IMR-90 (cell line): ENCODE data around the gene GMPR. TPM values are rescaled to one million over a fixed set of nuclear protein-coding genes. Genes with fewer than 3 reads are reported as not detected.

Experiments
- ATAC-seq: fragments of 200-7000 bp; cut with Tn5 transposase; 2 replicates; pipeline ENCODE4 v1.9.1; 2020; ENCODE audit warnings: low read depth, mild to moderate bottlenecking, moderate library complexity
- BruUV-seq: library from RNA; stranded (reverse); fragments of 400-500 nt; replicated peaks from 2 replicates; lab custom pipeline; 2021; lab: Mats Ljungman, UMichigan
- CTCF ChIA-PET: fragments of 300-600 bp; formaldehyde crosslinking; extraction: SDS; loops from one replicate; lab custom pipeline; 2021; ENCODE audit warnings: antibody characterized with exemption; lab: Yijun Ruan, JAX
- POLR2A ChIA-PET: fragments of 300-600 bp; sonication (Branson Sonifier 250); formaldehyde crosslinking; loops from one replicate; lab custom pipeline; 2022; ENCODE audit warnings: antibody characterized with exemption; ENCODE audit not compliant: unreplicated experiment; lab: Charles Lee
- DNase-seq: peaks from one replicate; pipeline ENCODE4 v3.0.0; 2013
- H2AFZ ChIP-seq: replicated peaks from 2 replicates; pipeline ENCODE3; 2013; ENCODE audit warnings: low read length, mild to moderate bottlenecking; ENCODE audit not compliant: poor library complexity
- H2AK5ac ChIP-seq: 2 replicates; pipeline ENCODE4 v1.6.1; 2013; ENCODE audit warnings: low read depth, low read length, inconsistent platforms
- H2AK9ac ChIP-seq: replicated peaks from 2 replicates; pipeline ENCODE3; 2013; ENCODE audit warnings: mild to moderate bottlenecking, low read depth, low read length, moderate library complexity; ENCODE audit not compliant: poor library complexity
- H2BK120ac ChIP-seq: 2 replicates; pipeline ENCODE4 v1.6.1; 2013; ENCODE audit warnings: low read depth, low read length, inconsistent platforms
- H2BK15ac ChIP-seq: 3 replicates; pipeline ENCODE4 v1.6.1; 2013; ENCODE audit warnings: low read depth, low read length, inconsistent platforms
- H2BK20ac ChIP-seq: 2 replicates; pipeline ENCODE4 v1.6.1; 2013; ENCODE audit warnings: low read depth, mild to moderate bottlenecking, inconsistent platforms, low read length, moderate library complexity
- H2BK5ac ChIP-seq: 2 replicates; pipeline ENCODE4 v1.6.1; 2013; ENCODE audit warnings: mild to moderate bottlenecking, low read depth, low read length, inconsistent platforms; ENCODE audit not compliant: poor library complexity, severe bottlenecking
- H3K14ac ChIP-seq: replicated peaks from 2 replicates; pipeline ENCODE4 v1.6.1; 2013; ENCODE audit warnings: low read depth, low read length, inconsistent platforms
- H3K18ac ChIP-seq: 2 replicates; pipeline ENCODE4 v1.6.1; 2013; ENCODE audit warnings: low read depth, low read length, control low read depth
- H3K23ac ChIP-seq: 2 replicates; pipeline ENCODE4 v1.6.1; 2013; ENCODE audit warnings: low read depth, low read length, inconsistent platforms
- H3K27ac ChIP-seq: 2 replicates; pipeline ENCODE4 v1.5.1; 2013; ENCODE audit warnings: mild to moderate bottlenecking, control low read depth, low read length; ENCODE audit not compliant: insufficient read depth
- H3K27me3 ChIP-seq: 2 replicates; pipeline ENCODE4 v1.6.1; 2013; ENCODE audit warnings: low read length; ENCODE audit not compliant: control insufficient read depth, insufficient read depth
- H3K36me3 ChIP-seq: 2 replicates; pipeline ENCODE4 v1.6.1; 2013; ENCODE audit warnings: low read length, mixed read lengths; ENCODE audit not compliant: control insufficient read depth, insufficient read depth
- H3K4ac ChIP-seq: 2 replicates; pipeline ENCODE4 v1.6.1; 2013; ENCODE audit warnings: low read depth, low read length, inconsistent platforms
- H3K4me1 ChIP-seq: 2 replicates; pipeline ENCODE4 v1.6.1; 2013; ENCODE audit warnings: low read length, mixed read lengths; ENCODE audit not compliant: control insufficient read depth, insufficient read depth
- H3K4me2 ChIP-seq: 2 replicates; pipeline ENCODE4 v1.6.1; 2013; ENCODE audit warnings: low read depth, mild to moderate bottlenecking, control low read depth, low read length, moderate library complexity
- H3K4me3 ChIP-seq: 2 replicates; pipeline ENCODE4 v1.5.1; 2013; ENCODE audit warnings: low read depth, mild to moderate bottlenecking, control low read depth, low read length, moderate library complexity; ENCODE audit not compliant: insufficient read depth
- H3K56ac ChIP-seq: 2 replicates; pipeline ENCODE4 v1.6.1; 2013; ENCODE audit warnings: low read length, inconsistent platforms; ENCODE audit not compliant: insufficient read depth; ENCODE audit errors: extremely low read depth
- H3K79me1 ChIP-seq, 2 experiments: 2 replicates each; pipeline ENCODE4 v1.6.1; 2013; ENCODE audit warnings: low read length in 2 of 2, inconsistent platforms in 1 of 2, low read depth in 1 of 2
- H3K9ac ChIP-seq: 2 replicates; pipeline ENCODE4 v1.6.1; 2013; ENCODE audit warnings: low read depth, low read length, control low read depth
- H3K9me1 ChIP-seq: 2 replicates; pipeline ENCODE4 v1.6.1; 2013; ENCODE audit warnings: low read length, inconsistent platforms; ENCODE audit not compliant: insufficient read depth
- H3K9me3 ChIP-seq: 2 replicates; pipeline ENCODE4 v1.6.1; 2013; ENCODE audit warnings: low read length; ENCODE audit not compliant: control insufficient read depth, insufficient read depth
- H4K20me1 ChIP-seq: 2 replicates; pipeline ENCODE4 v1.6.1; 2013; ENCODE audit warnings: low read length, inconsistent platforms; ENCODE audit not compliant: insufficient read depth
- H4K5ac ChIP-seq: 2 replicates; pipeline ENCODE4 v1.6.1; 2013; ENCODE audit warnings: mild to moderate bottlenecking, low read depth, low read length, control low read depth
- H4K8ac ChIP-seq, 2 experiments: 2 replicates each; pipeline ENCODE4 v1.6.1; 2013; ENCODE audit warnings: low read depth in 2 of 2, low read length in 2 of 2, control low read depth in 1 of 2, inconsistent platforms in 1 of 2
- H4K91ac ChIP-seq: 2 replicates; pipeline ENCODE4 v1.6.1; 2013; ENCODE audit warnings: low read depth, low read length, inconsistent platforms; ENCODE audit not compliant: insufficient read depth
- MAZ ChIP-seq: IDR thresholded peaks from 2 replicates; pipeline ENCODE4 v1.6.1; 2012; ENCODE audit warnings: low read depth, mild to moderate bottlenecking, low read length, improper control_type of control experiment, moderate library complexity, borderline replicate concordance
- RAD21 ChIP-seq: IDR thresholded peaks from 2 replicates; pipeline ENCODE4 v1.6.1; 2012; ENCODE audit warnings: low read length, improper control_type of control experiment
- RCOR1 ChIP-seq: IDR thresholded peaks from 2 replicates; pipeline ENCODE4 v1.6.1; 2012; ENCODE audit warnings: mild to moderate bottlenecking, low read length, improper control_type of control experiment; ENCODE audit not compliant: insufficient replicate concordance
- RFX5 ChIP-seq: IDR thresholded peaks from 2 replicates; pipeline ENCODE4 v1.8.0; 2012; ENCODE audit warnings: low read depth, mild to moderate bottlenecking, low read length, moderate library complexity
- SMC3 ChIP-seq: fragments of 150-350 bp; IDR thresholded peaks from 2 replicates; pipeline ENCODE4 v1.6.1; 2016; ENCODE audit warnings: low read depth, mild to moderate bottlenecking, antibody characterized with exemption, low read length, moderate library complexity
- WGBS, 2 experiments: methylation state at CpG; one replicate each; pipeline versions ENCODE4 v1.1.5 to v1.1.7; 2013; ENCODE audit warnings: missing lambda C conversion rate in 2 of 2; ENCODE audit not compliant: insufficient read length in 1 of 2; ENCODE audit errors: extremely low coverage in 2 of 2; 5-methylcytosine and 5-hydroxymethylcytosine counted together
- dilution Hi-C: fragments of 300-500 bp; cut with HindIII; formaldehyde crosslinking; loops from one replicate; pipeline ENCODE4 v1.14.3; 2018; ENCODE audit warnings: low sequenced_read_pairs; ENCODE audit not compliant: unreplicated experiment
- in situ Hi-C: fragments of 300-500 bp; cut with MboI; formaldehyde crosslinking; loops from 3 replicates; pipeline ENCODE4 v1.14.3; 2019; ENCODE audit warnings: low sequenced_read_pairs, inconsistent platforms, mixed read lengths
- intact Hi-C: fragments of 100-400 bp; cut with micrococcal nuclease; formaldehyde crosslinking; loops from 2 replicates; pipeline ENCODE4 v1.10.0; 2022
- polyA plus RNA-seq, 3 experiments: library from polyadenylated mRNA; depleted of rRNA; stranded (reverse); fragments of >200 nt; gene quantifications; 2 replicates each; pipeline ENCODE4 v1.2.3, GENCODE V29; 2012; ENCODE audit warnings: low replicate concordance in 1 of 3
- total RNA-seq: library from RNA; depleted of rRNA; stranded (reverse); fragments of >200 nt; gene quantifications from 2 replicates; pipeline ENCODE4 v1.2.3, GENCODE V29; 2012
- TF ChIP-seq, protein P1 (sequence below): conservative IDR thresholded peaks from 2 replicates; pipeline ENCODE4 v1.5.1; 2012; ENCODE audit warnings: mild to moderate bottlenecking, low read depth, low read length, improper control_type of control experiment
- TF ChIP-seq, protein P2 (sequence below): fragments of 150-350 bp; IDR thresholded peaks from 2 replicates; pipeline ENCODE4 v1.6.1; 2017; ENCODE audit warnings: mild to moderate bottlenecking, antibody characterized with exemption, low read length, low read depth
- TF ChIP-seq, protein P3 (sequence below): fragments of 150-350 bp; IDR thresholded peaks from 2 replicates; pipeline ENCODE4 v1.6.1; 2016; ENCODE audit warnings: low read depth, mild to moderate bottlenecking, low read length, moderate library complexity, borderline replicate concordance

The GMPR gene
- total and polyA plus RNA-seq, 2 of the 4 experiments (the other 2 are of a cell fraction), result 6.3 to 8.6 TPM

DNA sequence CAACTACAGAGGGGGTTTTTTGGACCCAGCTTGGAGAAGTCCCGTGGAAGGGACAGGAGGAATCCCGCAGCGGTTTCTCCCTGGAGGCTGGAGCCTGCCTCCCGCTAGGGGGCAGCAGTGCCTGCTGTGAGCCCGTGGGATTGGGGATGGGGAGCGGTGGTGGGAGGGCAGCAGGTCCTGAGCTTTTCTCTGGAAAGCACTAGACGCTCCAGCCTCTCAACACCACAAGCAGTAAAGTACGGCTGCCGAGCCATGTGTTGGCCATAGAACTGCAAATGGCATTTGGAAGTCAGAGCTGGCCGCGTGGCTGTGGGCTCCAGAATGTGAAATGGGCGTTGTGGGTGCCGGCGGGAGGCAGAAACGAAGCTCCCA lies 47.8 kb downstream of the GMPR start:
- H3K4me3 ChIP-seq, result no peak overlapping the region
- H3K9ac ChIP-seq, result no peak overlapping the region
- peak overlapping the region; percentile 6 for H2AK9ac ChIP-seq
- BruUV-seq, result no TSS peak
- no peak overlapping the region for H3K23ac ChIP-seq
- H3K4ac ChIP-seq, result no peak overlapping the region
- no peak overlapping the region for H2AK5ac ChIP-seq
- DNase-seq (peak; percentile 38), ATAC-seq (peak; percentile 86)
- no peak overlapping the region for H2BK5ac ChIP-seq
- WGBS, 2 experiments, result 60% methylated on average over 4 of the region's 15 CpGs; no CpG with 5 or more reads in 1 of the 2 experiments
- H4K20me1 ChIP-seq, result no peaks in the 10 kb centered on the region
- ChIA-PET CTCF (interaction anchor here (0.7 to 1.3 kb wide), 8 partner anchors 9 to 48 kb away, joined by 3 to 4 read pairs (median 4); partner anchors contain the start of gene GMPR), POLR2A (no interaction called here)
- H4K5ac ChIP-seq, result no peak overlapping the region
- no peaks in the 10 kb centered on the region; the same call in 1 of the 2 replicates for H3K9me1 ChIP-seq
- H3K56ac ChIP-seq, result no peak overlapping the region
- H4K91ac ChIP-seq, result no peak overlapping the region
- H3K9me3 ChIP-seq, result no peaks in the 10 kb centered on the region
- H3K79me1 ChIP-seq, result no peaks in the 10 kb centered on the region
- intact Hi-C loops, result loop anchor here (1.0 kb wide), 1 partner anchor 45 kb away; no protein-coding TSS in a partner anchor
- H3K18ac ChIP-seq, result no peak overlapping the region
- H2BK15ac ChIP-seq, result no peak overlapping the region
- dilution Hi-C loops, result no loop called here
- H3K27ac ChIP-seq, result no peak overlapping the region
- H2BK20ac ChIP-seq, result no peak overlapping the region
- H2BK120ac ChIP-seq, result no peak overlapping the region
- no peak overlapping the region for H3K14ac ChIP-seq
- H3K4me1 ChIP-seq, result no peaks in the 10 kb centered on the region
- H2AFZ ChIP-seq, result peak overlapping the region; percentile 63
- H3K36me3 ChIP-seq, result no peaks in the 10 kb centered on the region
- H3K4me2 ChIP-seq, result no peak overlapping the region
- H3K27me3 ChIP-seq, result no peaks in the 10 kb centered on the region
- no peak overlapping the region for H4K8ac ChIP-seq
- in situ Hi-C loops, result no loop called here
- TF ChIP-seq, protein P1, sequence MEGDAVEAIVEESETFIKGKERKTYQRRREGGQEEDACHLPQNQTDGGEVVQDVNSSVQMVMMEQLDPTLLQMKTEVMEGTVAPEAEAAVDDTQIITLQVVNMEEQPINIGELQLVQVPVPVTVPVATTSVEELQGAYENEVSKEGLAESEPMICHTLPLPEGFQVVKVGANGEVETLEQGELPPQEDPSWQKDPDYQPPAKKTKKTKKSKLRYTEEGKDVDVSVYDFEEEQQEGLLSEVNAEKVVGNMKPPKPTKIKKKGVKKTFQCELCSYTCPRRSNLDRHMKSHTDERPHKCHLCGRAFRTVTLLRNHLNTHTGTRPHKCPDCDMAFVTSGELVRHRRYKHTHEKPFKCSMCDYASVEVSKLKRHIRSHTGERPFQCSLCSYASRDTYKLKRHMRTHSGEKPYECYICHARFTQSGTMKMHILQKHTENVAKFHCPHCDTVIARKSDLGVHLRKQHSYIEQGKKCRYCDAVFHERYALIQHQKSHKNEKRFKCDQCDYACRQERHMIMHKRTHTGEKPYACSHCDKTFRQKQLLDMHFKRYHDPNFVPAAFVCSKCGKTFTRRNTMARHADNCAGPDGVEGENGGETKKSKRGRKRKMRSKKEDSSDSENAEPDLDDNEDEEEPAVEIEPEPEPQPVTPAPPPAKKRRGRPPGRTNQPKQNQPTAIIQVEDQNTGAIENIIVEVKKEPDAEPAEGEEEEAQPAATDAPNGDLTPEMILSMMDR, result peak; percentile 80
- TF ChIP-seq SMC3 (peak; percentile 53), RCOR1 (no peak), RAD21 (peak; percentile 81), RFX5 (no peak), MAZ (peak; percentile 32; the same call in 1 of the 2 replicates)
- TF ChIP-seq, protein P2, sequence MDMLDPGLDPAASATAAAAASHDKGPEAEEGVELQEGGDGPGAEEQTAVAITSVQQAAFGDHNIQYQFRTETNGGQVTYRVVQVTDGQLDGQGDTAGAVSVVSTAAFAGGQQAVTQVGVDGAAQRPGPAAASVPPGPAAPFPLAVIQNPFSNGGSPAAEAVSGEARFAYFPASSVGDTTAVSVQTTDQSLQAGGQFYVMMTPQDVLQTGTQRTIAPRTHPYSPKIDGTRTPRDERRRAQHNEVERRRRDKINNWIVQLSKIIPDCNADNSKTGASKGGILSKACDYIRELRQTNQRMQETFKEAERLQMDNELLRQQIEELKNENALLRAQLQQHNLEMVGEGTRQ, result no peak
- TF ChIP-seq, protein P3, sequence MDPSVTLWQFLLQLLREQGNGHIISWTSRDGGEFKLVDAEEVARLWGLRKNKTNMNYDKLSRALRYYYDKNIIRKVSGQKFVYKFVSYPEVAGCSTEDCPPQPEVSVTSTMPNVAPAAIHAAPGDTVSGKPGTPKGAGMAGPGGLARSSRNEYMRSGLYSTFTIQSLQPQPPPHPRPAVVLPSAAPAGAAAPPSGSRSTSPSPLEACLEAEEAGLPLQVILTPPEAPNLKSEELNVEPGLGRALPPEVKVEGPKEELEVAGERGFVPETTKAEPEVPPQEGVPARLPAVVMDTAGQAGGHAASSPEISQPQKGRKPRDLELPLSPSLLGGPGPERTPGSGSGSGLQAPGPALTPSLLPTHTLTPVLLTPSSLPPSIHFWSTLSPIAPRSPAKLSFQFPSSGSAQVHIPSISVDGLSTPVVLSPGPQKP, result no peak
